Endothelial cell (in vitro differentiated cells): Measurements from ENCODE around the gene PPP1R26. TPM values are rescaled to one million over a fixed set of nuclear protein-coding genes. Genes with fewer than 3 reads are reported as not detected.

ENCODE experiments used
- DNase-seq: peaks from one replicate; pipeline ENCODE4 v3.0.0; 2021; ENCODE audit warnings: low spot score
- H3K27ac Mint-ChIP-seq: one replicate; pipeline ENCODE4 v1.8.0; 2021; ENCODE audit warnings: mixed read lengths, inconsistent platforms; ENCODE audit not compliant: unreplicated experiment
- H3K27me3 Mint-ChIP-seq: one replicate; pipeline ENCODE4 v1.8.0; 2021; ENCODE audit warnings: mild to moderate bottlenecking, moderate library complexity, mixed read lengths, inconsistent platforms; ENCODE audit not compliant: unreplicated experiment
- H3K36me3 Mint-ChIP-seq: one replicate; pipeline ENCODE4 v1.8.0; 2021; ENCODE audit warnings: mild to moderate bottlenecking, low read depth, mixed read lengths, inconsistent platforms; ENCODE audit not compliant: unreplicated experiment
- H3K4me1 Mint-ChIP-seq: one replicate; pipeline ENCODE4 v1.8.0; 2021; ENCODE audit warnings: mild to moderate bottlenecking, mixed read lengths, inconsistent platforms; ENCODE audit not compliant: unreplicated experiment
- H3K4me3 Mint-ChIP-seq: one replicate; pipeline ENCODE4 v1.8.0; 2021; ENCODE audit warnings: mild to moderate bottlenecking, mixed read lengths, inconsistent platforms; ENCODE audit not compliant: unreplicated experiment
- H3K9me3 Mint-ChIP-seq: one replicate; pipeline ENCODE4 v1.8.0; 2021; ENCODE audit warnings: mixed read lengths, inconsistent platforms; ENCODE audit not compliant: unreplicated experiment
- total RNA-seq: library from RNA; stranded (reverse); fragmentation: NEBNext Ultra II Directional; extraction: Animal tissue kit (Norgen Biotek cat#: 25700); gene quantifications from one replicate; pipeline ENCODE4 v1.2.1, GENCODE V29; 2021; ENCODE audit not compliant: unreplicated experiment
- TF ChIP-seq, protein P1 (sequence below): fragments of 200-600 bp; sonication (generic); IDR thresholded peaks from one replicate; pipeline ENCODE4 v1.5.0; 2021; ENCODE audit warnings: antibody characterized with exemption; ENCODE audit not compliant: unreplicated experiment

The PPP1R26 gene
- total RNA-seq, 1 donor from 2014 or later: 21.5 TPM

GRCh38 chr9:135492886-135493669, 13.5 kb downstream of the PPP1R26 start:
- Mint-ChIP-seq H3K36me3 (no peaks in the 10 kb centered on the region), H3K9me3 (no peaks in the 10 kb centered on the region), H3K4me3 (no peak overlapping the region), H3K27ac (no peak overlapping the region), H3K4me1 (no peaks in the 10 kb centered on the region), H3K27me3 (peaks cover 2% of the 10 kb centered on the region)
- TF ChIP-seq, protein P1, sequence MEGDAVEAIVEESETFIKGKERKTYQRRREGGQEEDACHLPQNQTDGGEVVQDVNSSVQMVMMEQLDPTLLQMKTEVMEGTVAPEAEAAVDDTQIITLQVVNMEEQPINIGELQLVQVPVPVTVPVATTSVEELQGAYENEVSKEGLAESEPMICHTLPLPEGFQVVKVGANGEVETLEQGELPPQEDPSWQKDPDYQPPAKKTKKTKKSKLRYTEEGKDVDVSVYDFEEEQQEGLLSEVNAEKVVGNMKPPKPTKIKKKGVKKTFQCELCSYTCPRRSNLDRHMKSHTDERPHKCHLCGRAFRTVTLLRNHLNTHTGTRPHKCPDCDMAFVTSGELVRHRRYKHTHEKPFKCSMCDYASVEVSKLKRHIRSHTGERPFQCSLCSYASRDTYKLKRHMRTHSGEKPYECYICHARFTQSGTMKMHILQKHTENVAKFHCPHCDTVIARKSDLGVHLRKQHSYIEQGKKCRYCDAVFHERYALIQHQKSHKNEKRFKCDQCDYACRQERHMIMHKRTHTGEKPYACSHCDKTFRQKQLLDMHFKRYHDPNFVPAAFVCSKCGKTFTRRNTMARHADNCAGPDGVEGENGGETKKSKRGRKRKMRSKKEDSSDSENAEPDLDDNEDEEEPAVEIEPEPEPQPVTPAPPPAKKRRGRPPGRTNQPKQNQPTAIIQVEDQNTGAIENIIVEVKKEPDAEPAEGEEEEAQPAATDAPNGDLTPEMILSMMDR: no peak
- no peak for DNase-seq

GRCh38 chr9:135494791-135495559, 15.4 kb downstream of the PPP1R26 start:
- Mint-ChIP-seq H3K4me1 (no peaks in the 10 kb centered on the region), H3K4me3 (no peak overlapping the region), H3K9me3 (no peaks in the 10 kb centered on the region), H3K27ac (no peak overlapping the region), H3K27me3 (peaks cover 2% of the 10 kb centered on the region), H3K36me3 (no peaks in the 10 kb centered on the region)
- TF ChIP-seq, protein P1: no peak
- no peak for DNase-seq

GRCh38 chr9:135498381-135499126, 19.0 kb downstream of the PPP1R26 start:
- Mint-ChIP-seq H3K27ac (no peak overlapping the region), H3K9me3 (no peaks in the 10 kb centered on the region), H3K4me3 (no peak overlapping the region), H3K4me1 (peaks cover 5% of the 10 kb centered on the region), H3K36me3 (peaks cover 5% of the 10 kb centered on the region), H3K27me3 (peaks cover 6% of the 10 kb centered on the region)
- no peak for DNase-seq
- TF ChIP-seq, protein P1: no peak

- H3K9me3 Mint-ChIP-seq: no peaks in the 10 kb centered on the region
- peak overlapping the region; percentile 82 for H3K4me3 Mint-ChIP-seq
- peaks cover 5% of the 10 kb centered on the region for H3K4me1 Mint-ChIP-seq
- H3K36me3 Mint-ChIP-seq: peaks cover 9% of the 10 kb centered on the region
- peak; percentile 92 for DNase-seq
- peaks cover 10% of the 10 kb centered on the region for H3K27me3 Mint-ChIP-seq
- TF ChIP-seq, protein P1: no peak
- no peak overlapping the region for H3K27ac Mint-ChIP-seq
Measured at GRCh38 chr9:135499326-135500070, 19.9 kb downstream of the PPP1R26 start.
